NCI-H510A (cell line): ENCODE measurements around the gene STOML1.

Experiments
- DNase-seq: peaks from one replicate; lab custom pipeline; 2025; lab: John Stamatoyannopoulos, UW

The STOML1 gene

GRCh38 chr15:73928971-73929627 lies 63.0 kb downstream of the STOML1 start:
- no peak for DNase-seq
